Pons (tissue), 1 donor: Measurements from ENCODE around the gene EXOC3L4.
"Not testable (repeated sequence)": the region's sequence is repeated elsewhere in the genome, so short reads cannot be mapped to it uniquely, and the experiment has no call there.

ENCODE experiments used
- DNase-seq: peaks from one replicate; pipeline ENCODE4 v3.0.0-alpha.2; 2016; ENCODE audit warnings: low spot score

The EXOC3L4 gene

GRCh38 chr14:103094406-103095209 lies at the start of gene EXOC3L4:
TSS of gene EXOC3L4 (plus strand) at chr14:103094725. CDS start at chr14:103100220, 5,495 bp downstream.
- DNase-seq, result no peak

- DNase-seq, result no peak
Measured at GRCh38 chr14:103045371-103045869, 49.1 kb upstream of the EXOC3L4 start.

DNA sequence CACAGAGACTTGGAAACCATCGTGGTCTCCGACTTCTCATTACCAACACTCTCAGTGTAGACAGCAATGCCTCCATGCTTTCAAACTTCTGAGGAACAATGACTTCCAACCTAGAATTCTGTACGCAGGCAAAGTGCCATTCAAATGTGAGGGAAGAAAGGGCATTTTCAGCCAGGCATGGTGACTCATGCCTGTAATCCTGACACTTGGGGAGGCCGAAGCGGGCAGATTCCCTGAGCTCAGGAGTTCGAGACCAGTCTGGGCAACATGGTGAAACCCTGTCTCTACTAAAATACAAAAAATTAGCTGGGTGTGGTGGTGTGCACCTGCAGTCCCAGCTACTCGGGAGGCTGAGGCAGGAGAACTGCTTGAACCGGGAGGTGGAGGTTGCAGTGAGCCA lies 47.1 kb upstream of the EXOC3L4 start:
- DNase-seq, result not testable (repeated sequence)

DNA sequence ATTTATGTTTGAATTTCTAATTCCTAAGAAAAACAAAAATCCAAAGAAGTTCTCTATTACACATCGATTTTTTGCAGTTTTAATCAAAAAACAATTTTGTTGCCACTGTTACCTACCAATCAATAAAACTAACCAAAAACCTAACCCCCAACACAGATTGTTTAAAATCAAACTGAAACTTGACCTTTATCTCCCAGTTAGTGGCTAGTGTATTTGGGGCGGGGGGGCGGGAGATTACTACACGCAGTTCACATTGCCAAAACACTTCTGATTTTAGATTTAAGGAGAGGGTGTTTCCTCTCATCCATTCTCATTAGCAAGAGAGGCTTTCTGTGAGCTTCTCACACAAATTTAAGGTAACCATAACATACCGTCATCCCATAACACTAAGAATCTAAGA lies 43.6 kb upstream of the EXOC3L4 start:
- no peak for DNase-seq

DNA sequence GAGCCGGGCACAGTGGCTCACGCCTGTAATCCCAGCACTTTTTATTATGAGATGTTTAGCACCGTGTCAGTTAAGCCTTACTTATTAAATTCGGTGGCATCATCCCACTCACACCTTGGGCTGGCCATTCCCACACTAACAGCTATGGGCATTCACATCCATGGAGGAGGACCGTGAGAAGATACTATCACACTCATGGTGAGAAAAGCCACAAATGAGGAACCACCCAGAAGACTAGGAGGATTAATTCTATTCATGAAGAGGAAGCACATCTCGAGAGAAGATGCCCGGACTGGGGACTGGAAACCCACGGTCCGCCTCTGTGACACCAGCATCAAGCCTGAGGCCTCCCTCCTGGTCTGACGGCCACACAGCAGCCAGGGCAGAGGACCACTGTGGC lies 42.1 kb upstream of the EXOC3L4 start:
- DNase-seq, result no peak

DNA sequence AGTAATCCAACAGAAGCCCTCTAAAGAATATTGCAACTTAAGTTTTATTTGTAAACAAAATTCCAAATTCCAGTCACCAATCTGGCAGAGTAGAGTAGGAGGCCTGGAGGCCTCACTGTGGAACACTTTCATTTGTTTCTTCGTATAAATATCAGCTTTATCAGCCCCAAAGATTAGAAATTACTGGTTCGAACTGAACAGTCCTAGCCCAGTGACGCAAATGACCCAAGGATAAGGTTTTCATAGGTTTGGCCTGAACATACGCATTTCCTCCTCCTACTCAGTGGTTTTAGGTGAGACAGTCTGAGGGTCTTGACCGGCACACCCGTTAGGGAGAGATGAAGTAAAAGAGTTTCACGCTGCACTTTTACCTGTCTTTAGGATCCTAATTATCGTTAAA lies 38.8 kb upstream of the EXOC3L4 start:
- DNase-seq, result no peak

DNA sequence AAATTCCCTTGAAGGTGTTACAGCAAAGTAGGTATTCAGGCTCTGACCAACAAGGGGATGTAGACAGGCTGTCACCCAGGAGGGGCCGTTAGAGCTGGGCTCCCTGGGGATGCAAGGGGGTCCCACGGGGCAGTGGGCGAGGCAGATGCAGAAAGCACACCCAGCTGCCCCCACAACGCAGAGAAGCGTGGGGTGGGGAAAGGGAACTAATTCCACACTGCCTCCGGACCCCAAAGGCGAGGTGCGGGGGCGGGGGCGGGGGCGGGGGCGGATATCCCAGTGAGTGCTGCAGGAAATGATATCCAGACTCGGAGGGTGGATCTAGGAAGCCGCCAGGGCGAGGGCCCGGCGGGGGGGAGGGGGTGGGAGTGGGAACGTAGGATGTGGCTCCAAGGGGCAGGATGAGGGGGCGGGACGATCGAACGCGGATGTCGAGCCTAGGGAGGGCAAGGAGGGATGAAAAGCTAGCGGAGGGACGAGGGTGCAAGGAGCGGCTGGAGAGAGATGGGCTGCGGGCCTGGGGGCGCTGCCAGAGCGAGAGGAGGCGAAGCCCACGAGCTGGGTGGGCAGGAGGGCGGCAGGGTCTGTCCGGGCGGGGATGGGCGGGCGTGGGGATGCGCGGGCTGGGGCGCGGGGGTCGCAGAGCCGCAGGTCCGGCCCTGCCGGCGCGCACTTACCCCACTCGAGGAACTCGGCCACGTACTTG lies 38.0 kb upstream of the EXOC3L4 start:
- no peak for DNase-seq

GRCh38 chr14:103057028-103057371 lies 37.5 kb upstream of the EXOC3L4 start:
- no peak for DNase-seq

DNA sequence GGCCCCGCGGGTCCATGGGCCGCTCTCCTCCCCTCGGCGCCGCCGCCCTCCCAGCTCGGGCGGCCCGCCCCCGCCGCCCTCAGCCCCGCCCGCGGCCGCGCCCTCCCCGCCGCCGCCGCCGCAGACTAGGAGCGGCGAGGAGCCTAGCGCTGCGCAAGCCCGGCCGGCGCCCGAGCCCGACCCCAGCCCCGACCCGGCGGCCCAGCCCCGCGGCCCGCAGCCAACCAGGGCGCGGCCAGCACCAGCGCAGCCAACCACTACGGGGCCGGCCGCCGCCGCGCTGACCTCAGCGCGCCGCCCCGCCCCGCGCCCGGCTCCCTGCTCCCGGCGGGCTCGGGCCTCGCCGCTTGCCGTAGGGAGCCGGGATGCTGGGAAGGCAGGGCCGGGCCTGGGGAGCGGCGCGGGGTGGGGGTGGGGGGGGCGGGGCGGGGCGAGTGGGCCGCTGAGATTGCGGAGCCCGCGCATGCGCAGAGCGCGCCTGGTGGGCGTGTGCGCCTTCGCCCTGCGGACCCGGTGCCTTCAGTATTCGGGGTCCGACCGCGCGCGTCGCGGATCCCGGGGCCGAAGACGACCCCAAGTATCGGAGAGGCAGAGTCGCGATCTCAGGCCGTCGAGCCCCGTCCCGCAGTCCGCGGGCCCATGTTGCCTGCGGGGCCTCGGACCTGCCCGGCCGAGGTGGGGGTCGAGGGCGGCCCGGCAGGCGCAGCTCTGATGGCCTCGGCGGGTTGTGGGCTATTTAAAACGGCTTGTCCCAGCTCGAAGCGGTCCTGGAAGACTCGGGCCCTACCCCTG lies 37.0 kb upstream of the EXOC3L4 start, which contains the start of gene CDC42BPB:
Gene CDC42BPB (minus strand): TSS at position 178 of the 792 bp plus-strand sequence. CDS start 376 bp downstream, outside the sequence.
- peak; percentile 86 for DNase-seq

DNA sequence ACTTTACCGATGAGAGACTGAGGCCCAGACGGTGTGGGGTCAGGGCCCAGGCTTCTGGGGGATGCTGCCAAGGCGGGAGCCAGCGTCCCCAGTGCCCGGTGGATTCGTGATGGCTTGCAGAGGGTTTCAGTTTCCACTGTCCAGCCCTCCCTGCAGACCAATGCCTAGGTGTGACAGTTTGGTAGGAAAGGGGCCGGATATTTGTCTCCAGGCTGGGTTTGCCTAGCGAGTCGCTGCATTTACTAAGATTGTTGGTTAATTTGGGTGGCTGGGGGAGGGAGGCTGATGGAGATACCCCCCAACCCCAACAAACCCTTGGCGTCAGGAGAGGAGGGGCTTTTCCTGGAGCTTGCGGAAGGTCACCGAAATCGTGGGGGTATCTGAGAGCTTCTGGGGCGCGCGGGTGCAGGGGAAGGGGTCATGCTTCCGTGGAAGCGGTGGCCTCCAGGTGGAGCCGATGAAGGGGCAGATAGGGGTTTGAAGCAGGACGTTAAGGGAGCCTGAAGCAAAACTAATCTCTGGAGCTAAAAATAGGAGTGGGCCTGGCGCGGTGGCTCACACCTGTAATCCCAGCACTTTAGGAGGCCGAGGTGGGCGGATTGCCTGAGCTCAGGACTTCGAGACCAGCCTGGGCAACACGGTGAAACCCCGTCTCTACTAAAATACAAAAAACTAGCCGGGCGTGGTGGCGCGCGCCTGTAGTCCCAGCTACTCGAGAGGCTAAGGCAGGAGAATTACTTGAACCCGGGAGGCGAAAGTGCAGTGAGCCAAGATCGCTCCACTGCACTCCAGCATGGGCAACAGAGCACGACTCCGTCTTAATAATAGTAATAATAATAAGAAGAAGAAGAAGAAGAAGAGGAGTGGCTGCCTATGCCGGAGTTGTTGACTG lies 36.1 kb upstream of the EXOC3L4 start:
- no peak for DNase-seq

GRCh38 chr14:103059556-103059955 lies 35.0 kb upstream of the EXOC3L4 start:
- no peak for DNase-seq

GRCh38 chr14:103061482-103061976 lies 33.0 kb upstream of the EXOC3L4 start:
- no peak for DNase-seq

- DNase-seq, result no peak
Measured at GRCh38 chr14:103064436-103064835, 30.1 kb upstream of the EXOC3L4 start.

DNA sequence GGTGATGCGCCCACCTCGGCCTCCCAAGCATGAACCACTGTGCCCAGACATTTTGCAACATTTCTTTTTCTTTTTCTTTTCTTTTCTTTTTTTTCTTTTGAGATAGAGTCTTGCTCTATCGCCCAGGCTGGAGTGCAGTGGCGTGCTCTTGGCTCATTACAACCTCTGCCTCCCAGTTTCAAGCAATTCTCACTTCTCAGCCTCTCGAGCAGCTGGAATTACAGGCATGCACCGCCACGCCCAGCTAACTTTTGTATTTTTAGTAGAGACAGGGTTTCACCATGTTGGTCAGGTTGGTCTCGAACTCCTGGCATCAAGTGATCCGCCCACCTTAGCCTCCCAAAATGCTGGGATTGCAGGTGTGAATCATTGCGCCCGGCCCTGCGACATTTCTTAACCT lies 29.5 kb upstream of the EXOC3L4 start:
- no peak for DNase-seq

GRCh38 chr14:103065861-103066260 lies 28.7 kb upstream of the EXOC3L4 start:
- no peak for DNase-seq

DNA sequence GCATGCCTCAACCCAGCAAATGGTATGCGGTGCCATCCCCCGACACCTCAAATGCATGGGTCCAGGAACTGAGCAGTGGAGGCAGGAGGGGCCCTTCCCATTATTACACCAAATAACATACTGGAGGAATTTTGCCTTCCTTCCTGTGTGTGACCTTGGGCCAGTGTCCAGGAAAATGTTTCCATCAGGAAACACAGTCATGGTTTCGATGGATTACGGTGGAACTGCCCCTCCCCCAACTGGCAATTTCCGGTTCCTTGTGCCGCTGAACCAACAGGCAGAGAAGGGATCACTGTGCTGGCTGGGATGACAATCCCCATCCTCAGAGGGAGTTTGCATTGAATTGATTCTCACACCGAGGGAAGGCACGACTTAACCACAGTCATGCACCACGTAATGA lies 28.1 kb upstream of the EXOC3L4 start:
- DNase-seq, result no peak

DNA sequence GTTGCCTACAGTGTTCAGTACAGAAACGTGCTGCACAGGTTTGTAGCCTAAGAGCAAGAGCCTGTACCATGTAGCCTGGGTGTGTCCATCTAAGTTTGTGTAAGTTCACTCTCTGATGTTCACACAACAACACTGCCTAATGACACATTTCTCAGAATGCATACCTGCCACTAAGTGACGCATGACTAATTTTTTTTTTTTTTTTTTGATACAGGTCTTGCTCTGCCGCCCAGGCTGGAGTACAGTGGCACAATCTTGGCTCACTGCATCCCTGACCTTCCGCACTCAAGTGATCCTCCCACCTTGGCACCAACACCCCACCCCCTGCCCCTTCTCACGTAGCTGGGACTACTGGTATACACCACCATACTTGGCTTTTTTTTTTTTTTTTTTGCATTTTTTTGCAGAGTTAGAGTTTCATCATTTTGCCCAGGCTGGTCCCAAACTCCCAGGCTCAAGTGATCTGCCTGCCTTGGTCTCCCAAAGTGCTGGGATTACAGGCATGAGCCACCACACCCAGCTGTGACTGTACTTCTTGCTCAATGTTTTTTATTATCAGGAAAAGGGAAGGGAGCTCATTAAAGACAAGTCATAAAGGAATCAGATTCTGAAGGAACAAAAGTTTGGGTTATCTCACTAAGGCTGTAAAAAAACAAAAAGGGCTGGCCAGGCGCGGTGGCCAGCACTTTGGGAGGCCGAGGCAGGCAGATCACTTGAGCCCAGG lies 27.1 kb upstream of the EXOC3L4 start:
- DNase-seq, result no peak

DNA sequence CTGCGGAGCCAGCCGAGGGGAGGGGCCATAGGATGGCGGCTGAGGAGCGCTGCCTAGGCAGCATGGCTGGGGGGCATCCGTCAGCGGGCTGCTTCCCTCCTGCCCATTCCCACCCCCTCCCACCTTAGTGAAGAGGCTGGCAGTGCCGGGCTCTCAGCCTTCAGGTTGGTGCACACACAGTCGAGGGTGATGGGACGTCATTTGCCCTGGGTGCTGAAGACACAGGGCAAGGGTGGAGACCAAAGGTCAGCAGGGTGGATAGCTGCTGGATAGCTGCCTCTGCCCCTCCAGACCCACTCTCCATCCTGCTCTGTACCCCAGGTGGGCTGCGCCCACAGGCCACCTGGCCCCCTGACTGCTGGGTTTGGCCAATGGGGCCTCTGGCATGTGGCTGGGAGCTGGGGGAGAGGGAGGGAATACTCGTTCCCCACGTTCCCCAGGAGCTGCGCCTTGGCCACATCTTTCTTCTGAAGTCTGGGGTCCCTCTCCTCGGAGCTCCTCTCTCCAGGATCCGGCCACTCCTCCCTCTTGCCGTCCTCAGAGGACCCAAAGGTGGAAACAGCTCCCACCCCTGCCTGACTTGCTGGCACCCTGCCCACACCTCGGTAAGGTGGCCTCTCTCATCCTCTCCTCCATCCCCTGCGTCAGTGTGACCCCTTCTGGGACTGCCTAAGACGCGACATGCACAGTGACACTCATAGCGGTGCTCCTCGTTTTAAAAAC lies 26.0 kb upstream of the EXOC3L4 start:
- no peak for DNase-seq

DNA sequence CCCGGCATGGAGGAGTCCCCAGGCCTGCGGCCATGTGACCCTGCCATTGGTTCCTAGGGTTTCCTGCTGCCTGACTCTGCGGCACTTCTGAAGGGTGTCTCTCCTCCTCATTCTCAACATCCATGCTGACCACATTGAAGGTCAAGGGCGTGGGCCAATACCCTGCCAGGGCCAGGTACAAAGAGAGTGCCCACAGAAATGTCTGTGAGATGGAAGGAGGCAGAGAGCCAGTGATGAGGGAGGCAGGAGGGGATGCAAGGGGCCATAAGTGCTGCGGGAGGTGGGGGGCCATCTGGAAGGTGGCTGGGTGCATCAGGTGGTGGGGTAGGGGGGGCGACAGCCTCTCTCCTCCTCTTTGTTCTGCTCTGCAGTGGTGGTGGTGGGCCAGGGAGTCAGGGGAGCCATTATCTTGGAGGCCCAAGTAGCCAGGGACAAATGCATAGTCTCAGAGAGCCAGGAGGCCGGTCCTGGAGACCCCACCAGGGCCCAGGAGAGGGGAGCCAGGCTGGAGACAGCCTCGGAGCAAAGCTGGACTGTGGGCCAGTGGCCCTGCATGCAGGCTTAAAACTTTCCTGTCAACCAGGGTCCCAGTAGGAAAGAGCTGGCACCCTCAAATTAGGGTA lies 24.2 kb upstream of the EXOC3L4 start:
- DNase-seq, result no peak
